NOMO-1 treated with dmso at 0.1 percent for 144 hours (cell line): ENCODE data around the gene ADAM17.
"Not testable (repeated sequence)": the region's sequence is repeated elsewhere in the genome, so short reads cannot be mapped to it uniquely, and the experiment has no call there.

Experiments used
- DNase-seq: peaks from one replicate; lab custom pipeline; 2025; ENCODE audit not compliant: unreplicated experiment; lab: John Stamatoyannopoulos, UW

ADAM17 gene

GRCh38 chr2:9570182-9571060 lies 14.8 kb upstream of the ADAM17 start:
- no peak for DNase-seq

DNA sequence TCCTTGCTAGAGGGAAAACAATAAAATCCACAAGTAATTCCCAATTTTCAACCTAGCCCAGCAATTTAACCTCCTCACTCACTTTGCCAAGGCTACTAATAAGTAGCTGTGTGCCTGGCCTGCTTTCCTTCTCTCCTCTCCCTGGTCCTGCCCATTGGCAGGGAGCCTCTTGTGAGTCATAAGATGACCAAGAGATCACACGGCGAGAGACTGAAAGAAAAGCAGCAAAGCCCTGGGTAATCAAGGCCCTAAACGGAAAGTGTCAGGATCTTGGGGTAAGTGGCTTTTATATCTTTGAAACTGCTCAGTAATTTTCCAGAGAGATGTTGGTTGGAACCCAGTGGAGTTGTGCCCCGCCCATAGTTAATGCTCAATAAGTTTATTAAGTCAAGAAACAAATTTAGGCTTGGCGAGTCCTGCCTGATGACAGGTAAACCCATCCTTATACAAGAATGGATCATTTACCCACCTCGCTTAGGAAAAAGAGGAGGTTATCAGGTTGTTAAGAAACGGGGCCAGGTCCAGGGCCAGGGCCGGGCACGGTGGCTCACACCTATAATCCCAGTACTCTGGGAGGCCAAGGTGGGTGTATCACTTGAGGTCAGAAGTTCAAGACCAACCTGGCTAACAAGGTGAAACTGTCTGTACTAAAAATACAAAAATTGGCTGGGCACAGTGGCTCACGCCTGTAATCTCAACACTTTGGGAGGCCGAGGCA lies 10.0 kb upstream of the ADAM17 start:
- no peak for DNase-seq

- DNase-seq: no peak
Measured at GRCh38 chr2:9560628-9561027, 5.0 kb upstream of the ADAM17 start.

- no peak for DNase-seq
Measured at GRCh38 chr2:9558948-9559381, 3.3 kb upstream of the ADAM17 start.

- DNase-seq: no peak
Measured at GRCh38 chr2:9556121-9556743, 602 bp upstream of the ADAM17 start.

DNA sequence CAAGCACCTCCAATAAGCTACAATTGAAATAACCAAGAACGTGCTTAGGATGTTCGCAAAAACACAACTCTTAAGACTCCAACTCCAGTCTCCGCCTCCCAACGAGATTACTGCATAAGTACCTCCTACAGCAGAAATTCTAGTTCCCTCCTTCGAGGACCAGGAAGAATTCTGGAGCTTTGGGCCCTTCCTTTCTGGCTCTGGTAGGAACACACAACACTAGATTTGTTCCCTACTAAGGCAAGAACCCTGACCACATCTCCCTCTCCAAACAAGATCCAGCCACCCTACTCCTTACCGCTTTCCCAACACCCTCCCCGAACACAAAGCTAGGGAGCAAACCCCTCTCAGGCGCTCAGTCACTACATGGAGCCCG lies 721 bp downstream of the ADAM17 start:
- peak; percentile 42 for DNase-seq

GRCh38 chr2:9552219-9553178 lies 3.1 kb downstream of the ADAM17 start:
- peak; percentile 54 for DNase-seq

DNA sequence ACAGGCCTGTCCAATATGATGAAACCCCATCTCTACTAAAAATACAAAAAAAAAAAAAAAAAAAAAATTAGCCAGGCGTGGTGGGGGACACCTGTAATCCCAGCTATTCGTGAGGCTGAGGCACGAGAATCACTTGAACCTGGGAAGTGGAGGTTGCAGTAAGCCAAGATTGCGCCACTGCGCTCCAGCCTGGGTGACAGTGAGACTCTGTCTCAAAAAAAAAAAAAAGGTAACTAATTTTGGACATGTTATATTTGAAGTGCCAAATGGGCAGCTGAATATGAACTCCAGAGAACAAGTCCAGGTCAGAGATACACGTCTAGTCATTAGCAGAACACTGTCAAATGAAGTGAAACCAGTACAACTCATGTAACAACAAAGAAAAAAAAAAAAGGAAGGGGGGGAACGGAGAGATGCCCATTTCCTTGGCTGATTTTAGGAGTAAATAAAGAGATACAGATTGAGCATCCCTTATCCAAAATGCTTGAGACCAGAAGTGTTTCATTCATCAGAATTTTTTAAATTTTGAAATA lies 4.7 kb downstream of the ADAM17 start:
- not testable (repeated sequence) for DNase-seq

GRCh38 chr2:9549420-9549819 lies 6.2 kb downstream of the ADAM17 start:
- DNase-seq: no peak

DNA sequence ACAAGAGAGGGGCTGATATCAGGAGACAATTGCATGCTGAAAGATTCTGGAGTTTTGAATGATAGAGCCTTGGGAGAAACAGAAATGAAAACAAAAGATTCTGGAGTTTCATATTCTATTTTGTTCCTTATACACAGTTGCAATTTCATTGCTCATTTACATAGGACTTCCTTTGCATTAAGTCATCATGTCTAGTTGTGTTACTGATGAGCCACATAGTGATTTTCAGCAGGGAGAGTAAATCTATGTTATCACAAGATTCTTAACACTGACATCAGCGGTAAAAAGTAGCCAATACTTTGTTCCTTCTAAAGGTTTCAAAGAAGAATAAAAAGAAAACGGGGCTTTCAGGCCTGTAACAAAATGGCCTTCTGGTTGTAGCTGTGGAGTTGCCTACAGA lies 7.1 kb downstream of the ADAM17 start:
- no peak for DNase-seq

- DNase-seq: no peak
Measured at GRCh38 chr2:9547262-9547991, 8.2 kb downstream of the ADAM17 start.

DNA sequence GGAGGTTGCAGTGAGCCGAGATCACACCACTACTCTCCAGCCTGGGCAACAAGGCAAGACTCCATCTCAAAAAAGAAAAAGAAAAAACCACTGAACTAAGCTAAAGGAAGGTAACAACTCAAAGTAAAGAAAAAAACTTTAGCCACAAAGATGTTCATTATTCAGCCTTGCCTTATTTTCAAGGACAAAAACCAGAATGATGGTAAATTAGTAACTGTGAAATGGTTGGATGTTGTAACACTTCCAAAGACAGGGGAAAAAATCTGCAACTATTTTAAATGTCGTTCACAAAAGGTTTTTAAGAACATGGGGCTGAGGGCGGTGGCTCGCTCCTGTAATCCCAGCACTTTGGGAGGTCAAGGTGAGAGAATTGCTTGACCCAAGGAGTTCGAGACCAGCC lies 10.1 kb downstream of the ADAM17 start:
- DNase-seq: no peak

DNA sequence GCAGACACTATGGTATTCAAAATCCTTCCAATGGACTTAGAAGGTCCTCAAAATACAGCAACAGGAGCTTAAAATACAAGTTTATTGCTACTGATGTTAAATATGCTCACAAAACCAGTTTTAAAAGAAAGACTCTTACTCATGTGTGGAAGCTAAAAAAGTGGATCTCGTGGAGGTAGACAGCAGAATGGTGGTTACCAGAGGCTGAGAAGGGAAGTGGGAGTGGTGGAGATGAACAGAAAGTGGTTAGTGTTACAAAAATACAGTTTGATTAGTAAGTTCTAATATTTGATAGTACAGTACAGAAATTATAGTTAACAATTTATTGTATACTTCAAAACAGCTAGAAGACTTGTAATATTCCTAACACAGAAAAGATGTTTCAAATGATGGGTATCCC lies 12.1 kb downstream of the ADAM17 start:
- no peak for DNase-seq

DNA sequence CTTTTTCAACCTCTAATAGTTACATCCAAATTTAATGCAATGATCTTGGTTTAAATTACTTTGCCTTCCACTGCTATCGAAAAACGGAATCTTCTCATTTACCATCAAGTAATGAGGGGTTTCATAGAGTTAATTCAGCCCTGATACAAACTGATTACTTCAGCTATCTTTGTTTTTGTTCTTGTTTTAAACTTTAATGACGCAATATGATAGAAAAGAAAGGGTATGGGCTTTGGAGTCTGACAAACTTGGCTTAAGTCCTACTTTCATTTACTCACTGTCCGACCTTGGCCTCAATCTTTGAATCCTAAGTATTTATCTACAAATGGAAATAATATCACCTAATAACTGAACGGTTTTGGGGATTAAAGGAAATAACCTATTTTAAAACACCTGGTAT lies 16.1 kb downstream of the ADAM17 start:
- DNase-seq: no peak

DNA sequence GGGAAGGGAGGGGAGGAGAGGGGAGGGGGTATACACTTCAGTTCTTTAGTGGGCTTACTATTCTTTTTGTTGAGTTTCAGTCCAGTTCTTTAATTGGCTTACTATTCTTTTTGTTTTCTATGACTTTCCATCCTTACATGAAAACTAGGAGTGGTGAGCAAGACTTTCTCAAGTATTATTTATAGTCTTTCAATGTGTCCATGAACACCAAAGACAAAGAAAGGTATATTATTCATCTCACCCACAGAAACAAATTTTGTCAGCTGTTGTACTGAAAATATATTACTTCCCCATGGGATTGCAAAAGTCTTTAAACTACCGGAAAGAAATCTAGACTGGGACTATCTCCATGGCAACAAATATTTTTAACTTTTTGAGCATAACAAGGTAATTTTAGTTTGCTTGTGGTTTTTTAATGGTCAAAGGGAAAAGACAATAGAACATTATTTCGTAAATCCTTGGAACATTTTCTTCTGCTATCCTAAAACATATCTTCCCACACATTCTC lies 17.6 kb downstream of the ADAM17 start:
- peak; percentile 69 for DNase-seq

GRCh38 chr2:9536504-9536903 lies 19.1 kb downstream of the ADAM17 start:
- DNase-seq: no peak

DNA sequence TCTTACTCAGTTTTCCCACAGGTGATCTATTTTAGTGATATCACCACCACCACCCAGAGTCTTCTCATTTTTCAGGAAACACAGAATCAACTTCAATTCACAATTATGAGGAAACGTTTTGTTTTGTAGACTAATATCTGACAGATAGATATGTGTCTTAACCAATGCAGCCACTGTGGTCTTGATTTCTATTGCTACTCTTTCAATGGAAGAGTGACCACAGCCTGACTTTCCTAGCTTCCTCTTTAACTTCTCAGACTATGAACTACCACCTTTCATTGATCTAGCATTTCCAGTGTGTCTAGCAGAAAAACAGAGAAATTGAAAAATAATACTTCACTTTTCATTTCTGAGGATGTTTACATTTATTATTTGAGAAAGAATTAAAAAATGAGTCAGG lies 20.5 kb downstream of the ADAM17 start:
- no peak for DNase-seq

- DNase-seq: no peak
Measured at GRCh38 chr2:9533663-9534062, 22.0 kb downstream of the ADAM17 start.

GRCh38 chr2:9532421-9532820 lies 23.2 kb downstream of the ADAM17 start:
- no peak for DNase-seq
